Parathyroid adenoma (tissue), 2 donors: Measurements from ENCODE around the gene MYL5.
"Not testable (repeated sequence)": the region's sequence is repeated elsewhere in the genome, so short reads cannot be mapped to it uniquely, and the experiment has no call there.

Experiments
- H2AFZ ChIP-seq: fragments of 300-600 bp; sonication (generic); one replicate; pipeline ENCODE4 v1.7.0; 2017; ENCODE audit warnings: antibody characterized with exemption, mild to moderate bottlenecking
- H3K27ac ChIP-seq: fragments of 300-600 bp; sonication (generic); one replicate; pipeline ENCODE4 v1.7.0; 2017
- H3K27me3 ChIP-seq: fragments of 300-600 bp; sonication (generic); one replicate; pipeline ENCODE4 v1.7.0; 2017; ENCODE audit warnings: low read length; ENCODE audit not compliant: control insufficient read depth, insufficient read depth
- H3K36me3 ChIP-seq: fragments of 300-600 bp; sonication (generic); one replicate; pipeline ENCODE4 v1.7.0; 2017; ENCODE audit warnings: low read length; ENCODE audit not compliant: control insufficient read depth, insufficient read depth
- H3K4me1 ChIP-seq: fragments of 300-600 bp; sonication (generic); one replicate; pipeline ENCODE4 v1.7.0; 2017; ENCODE audit warnings: control low read depth
- H3K4me2 ChIP-seq: fragments of 300-600 bp; sonication (generic); one replicate; pipeline ENCODE4 v1.7.0; 2017; ENCODE audit warnings: low read length
- H3K4me3 ChIP-seq: fragments of 300-600 bp; sonication (generic); one replicate; pipeline ENCODE4 v1.7.0; 2017; ENCODE audit warnings: low read depth, low read length
- H3K79me2 ChIP-seq: fragments of 300-600 bp; sonication (generic); one replicate; pipeline ENCODE4 v1.7.0; 2017; ENCODE audit warnings: control low read depth
- H3K9ac ChIP-seq: fragments of 300-600 bp; sonication (generic); one replicate; pipeline ENCODE4 v1.7.0; 2017; ENCODE audit warnings: mild to moderate bottlenecking
- H3K9me3 ChIP-seq: fragments of 300-600 bp; sonication (generic); one replicate; pipeline ENCODE4 v1.7.0; 2017; ENCODE audit warnings: low read length; ENCODE audit not compliant: control insufficient read depth
- TF ChIP-seq, protein P1 (sequence below): fragments of 300-600 bp; sonication (generic); IDR thresholded peaks from one replicate; pipeline ENCODE4 v1.7.0; 2017; ENCODE audit warnings: antibody characterized with exemption, mild to moderate bottlenecking
- donor health status: primary hyperparathyroidism.

The MYL5 gene

DNA sequence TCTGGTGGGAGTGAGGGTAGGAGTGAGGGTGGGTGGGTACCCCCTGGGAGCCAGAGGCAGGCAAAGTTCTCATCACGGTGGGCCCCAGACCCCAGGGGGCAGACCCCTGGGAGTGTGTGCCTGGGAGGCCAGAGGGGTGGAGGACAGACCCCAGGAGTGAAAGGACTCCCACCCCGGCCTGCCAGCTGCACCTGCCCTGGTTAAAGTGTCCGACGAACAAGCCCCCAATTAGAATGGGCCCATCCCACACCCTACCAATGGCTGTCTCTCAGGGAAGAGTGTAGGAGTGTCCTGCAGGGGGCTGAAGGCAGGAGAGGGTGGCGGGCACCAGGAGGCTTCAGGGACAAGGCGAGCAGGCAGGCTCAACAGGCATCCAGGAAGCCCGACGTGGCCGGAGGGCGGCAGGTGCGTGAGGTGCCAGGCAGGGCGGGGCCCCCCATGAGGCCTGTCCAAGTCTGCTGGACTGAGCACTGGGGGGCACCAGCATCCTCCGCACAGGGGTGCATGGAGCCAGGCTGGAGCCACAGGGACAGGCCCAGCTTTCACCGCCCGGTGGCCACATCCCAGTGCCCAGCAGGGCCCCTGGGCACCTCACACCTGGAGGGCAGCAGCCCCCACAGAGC lies 40.3 kb upstream of the MYL5 start:
- TF ChIP-seq, protein P1, sequence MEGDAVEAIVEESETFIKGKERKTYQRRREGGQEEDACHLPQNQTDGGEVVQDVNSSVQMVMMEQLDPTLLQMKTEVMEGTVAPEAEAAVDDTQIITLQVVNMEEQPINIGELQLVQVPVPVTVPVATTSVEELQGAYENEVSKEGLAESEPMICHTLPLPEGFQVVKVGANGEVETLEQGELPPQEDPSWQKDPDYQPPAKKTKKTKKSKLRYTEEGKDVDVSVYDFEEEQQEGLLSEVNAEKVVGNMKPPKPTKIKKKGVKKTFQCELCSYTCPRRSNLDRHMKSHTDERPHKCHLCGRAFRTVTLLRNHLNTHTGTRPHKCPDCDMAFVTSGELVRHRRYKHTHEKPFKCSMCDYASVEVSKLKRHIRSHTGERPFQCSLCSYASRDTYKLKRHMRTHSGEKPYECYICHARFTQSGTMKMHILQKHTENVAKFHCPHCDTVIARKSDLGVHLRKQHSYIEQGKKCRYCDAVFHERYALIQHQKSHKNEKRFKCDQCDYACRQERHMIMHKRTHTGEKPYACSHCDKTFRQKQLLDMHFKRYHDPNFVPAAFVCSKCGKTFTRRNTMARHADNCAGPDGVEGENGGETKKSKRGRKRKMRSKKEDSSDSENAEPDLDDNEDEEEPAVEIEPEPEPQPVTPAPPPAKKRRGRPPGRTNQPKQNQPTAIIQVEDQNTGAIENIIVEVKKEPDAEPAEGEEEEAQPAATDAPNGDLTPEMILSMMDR, result no peak
- Histone ChIP-seq H3K36me3 (no peaks in the 10 kb centered on the region), H3K4me2 (no peak overlapping the region), H3K4me3 (no peak overlapping the region), H2AFZ (no peak overlapping the region), H3K27ac (no peak overlapping the region), H3K9ac (no peak overlapping the region), H3K4me1 (no peaks in the 10 kb centered on the region), H3K79me2 (no peaks in the 10 kb centered on the region), H3K27me3 (no peaks in the 10 kb centered on the region), H3K9me3 (no peaks in the 10 kb centered on the region)

DNA sequence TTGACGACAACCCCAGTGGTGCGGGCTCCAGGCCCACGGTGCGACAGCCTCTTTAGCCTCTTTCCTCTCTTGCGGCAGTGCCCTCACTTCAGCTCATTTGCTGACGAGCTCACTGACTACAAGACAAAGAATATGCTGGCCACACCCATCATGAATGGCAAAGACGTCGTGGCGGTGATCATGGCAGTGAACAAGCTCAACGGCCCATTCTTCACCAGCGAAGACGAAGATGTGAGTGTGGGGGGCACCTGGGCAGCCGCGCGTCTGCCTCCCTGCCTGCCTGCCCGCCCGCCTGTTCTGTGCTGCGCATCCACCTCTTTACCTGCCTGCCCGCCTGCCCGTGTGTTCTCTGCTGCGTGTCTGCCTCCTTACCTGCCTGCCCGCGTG lies 39.8 kb upstream of the MYL5 start:
- Histone ChIP-seq H2AFZ (no peak overlapping the region), H3K9me3 (no peaks in the 10 kb centered on the region), H3K4me2 (no peak overlapping the region), H3K4me3 (no peak overlapping the region), H3K27me3 (no peaks in the 10 kb centered on the region), H3K27ac (no peak overlapping the region), H3K9ac (no peak overlapping the region), H3K79me2 (no peaks in the 10 kb centered on the region), H3K4me1 (no peaks in the 10 kb centered on the region), H3K36me3 (no peaks in the 10 kb centered on the region)
- TF ChIP-seq, protein P1, result no peak

DNA sequence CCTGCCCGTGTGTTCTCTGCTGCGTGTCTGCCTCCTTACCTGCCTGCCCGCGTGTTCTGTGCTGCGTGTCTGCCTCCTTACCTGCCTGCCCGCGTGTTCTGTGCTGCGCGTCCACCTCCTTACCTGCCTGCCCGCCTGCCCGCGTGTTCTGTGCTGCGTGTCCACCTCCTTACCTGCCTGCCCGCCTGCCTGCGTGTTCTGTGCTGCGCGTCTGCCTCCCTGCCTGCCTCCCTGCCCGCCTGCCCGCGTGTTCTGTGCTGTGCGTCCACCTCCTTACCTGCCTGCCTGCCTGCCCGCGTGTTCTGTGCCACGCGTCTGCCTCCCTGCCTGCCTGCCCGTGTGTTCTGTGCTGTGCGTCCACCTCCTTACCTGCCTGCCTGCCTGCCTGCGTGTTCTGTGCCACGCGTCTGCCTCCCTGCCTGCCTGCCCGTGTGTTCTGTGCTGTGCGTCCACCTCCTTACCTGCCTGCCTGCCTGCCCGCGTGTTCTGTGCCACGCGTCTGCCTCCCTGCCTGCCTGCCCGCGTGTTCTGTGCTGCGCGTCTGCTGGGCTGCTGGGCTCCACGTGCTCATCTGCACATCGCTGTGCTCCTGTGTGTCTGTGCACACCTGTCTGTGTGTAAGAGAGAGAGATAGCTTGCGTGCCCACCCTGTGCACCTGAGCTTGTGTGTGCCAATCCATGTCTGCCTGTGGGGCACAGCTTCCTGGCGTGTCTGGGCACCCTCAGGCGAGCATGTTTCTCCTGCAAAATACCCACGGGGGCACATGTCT lies 39.1 kb upstream of the MYL5 start:
- not testable (repeated sequence) for H3K4me3 ChIP-seq, H3K36me3 ChIP-seq, H3K79me2 ChIP-seq, H3K4me2 ChIP-seq, H3K9me3 ChIP-seq, H3K27me3 ChIP-seq, H3K27ac ChIP-seq, H3K9ac ChIP-seq, H3K4me1 ChIP-seq, H2AFZ ChIP-seq

DNA sequence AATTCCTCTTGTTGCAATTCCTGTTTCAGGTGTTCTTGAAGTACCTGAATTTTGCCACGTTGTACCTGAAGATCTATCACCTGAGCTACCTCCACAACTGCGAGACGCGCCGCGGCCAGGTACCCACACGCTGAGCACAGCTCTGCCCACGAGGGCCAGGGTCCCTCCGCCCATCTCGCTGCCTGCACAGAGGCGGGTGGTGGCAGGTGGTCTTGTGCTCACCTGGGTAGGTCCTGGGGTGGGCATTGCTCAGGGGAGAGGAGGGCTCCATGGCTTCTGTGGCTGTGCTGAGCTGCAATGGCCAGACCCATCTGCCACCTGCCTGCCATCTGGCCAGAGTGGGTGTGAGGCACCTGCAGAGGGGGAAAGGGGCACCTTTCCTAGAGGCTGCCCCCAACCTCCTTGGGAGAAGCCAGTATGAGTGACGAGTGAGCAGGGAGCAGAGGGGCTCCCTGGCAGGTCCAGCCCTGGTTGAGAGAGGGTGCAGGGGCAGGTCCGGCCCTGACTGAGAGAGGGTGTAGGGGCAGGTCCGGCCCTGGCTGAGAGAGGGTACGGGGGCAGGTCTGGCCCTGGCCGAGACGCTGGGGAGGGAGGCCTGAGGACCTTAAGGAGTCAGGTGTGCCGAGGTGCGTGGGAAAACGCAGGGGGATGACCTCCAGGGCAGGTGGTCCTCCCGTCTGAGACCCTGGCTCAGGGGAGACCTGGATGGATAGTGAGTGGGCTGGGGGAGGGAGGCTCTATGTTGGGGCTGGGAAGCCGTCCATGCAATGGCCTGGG lies 38.3 kb upstream of the MYL5 start:
- Histone ChIP-seq H3K79me2 (no peaks in the 10 kb centered on the region), H2AFZ (no peak overlapping the region), H3K9ac (no peak overlapping the region), H3K4me1 (no peaks in the 10 kb centered on the region), H3K4me3 (no peak overlapping the region), H3K36me3 (no peaks in the 10 kb centered on the region), H3K27me3 (no peaks in the 10 kb centered on the region), H3K4me2 (no peak overlapping the region), H3K27ac (no peak overlapping the region), H3K9me3 (no peaks in the 10 kb centered on the region)
- TF ChIP-seq, protein P1, result no peak

DNA sequence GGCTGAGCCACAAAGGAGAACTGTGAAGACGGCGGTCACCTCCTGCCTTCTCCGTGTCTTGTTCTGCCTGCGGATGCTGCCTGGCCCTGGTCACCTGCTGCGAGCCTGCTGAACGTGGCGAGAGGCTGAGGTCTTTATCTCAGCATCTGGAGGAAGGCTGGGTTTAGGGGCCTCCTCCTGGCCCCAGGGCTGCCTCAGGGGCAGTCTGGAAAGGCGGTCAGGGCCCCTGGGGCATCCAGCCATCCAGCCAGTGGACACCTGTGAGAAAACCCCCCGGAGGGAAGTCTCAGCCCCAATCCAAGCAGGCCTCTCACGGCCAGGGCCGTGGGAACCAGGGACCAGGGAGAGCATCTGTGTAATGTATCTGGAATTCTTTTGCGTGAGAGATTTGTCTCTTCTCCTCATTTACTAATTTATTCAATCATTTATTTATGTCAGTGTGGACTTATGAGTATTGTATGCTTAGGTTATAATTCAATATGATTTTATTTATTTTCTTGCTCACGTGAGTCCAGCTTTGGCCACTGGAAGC lies 37.6 kb upstream of the MYL5 start:
- Histone ChIP-seq H3K36me3 (no peaks in the 10 kb centered on the region), H3K79me2 (no peaks in the 10 kb centered on the region), H3K27me3 (no peaks in the 10 kb centered on the region), H3K4me3 (no peak overlapping the region), H3K9me3 (no peaks in the 10 kb centered on the region), H3K27ac (no peak overlapping the region), H3K4me1 (no peaks in the 10 kb centered on the region), H2AFZ (no peak overlapping the region), H3K9ac (no peak overlapping the region), H3K4me2 (no peak overlapping the region)
- TF ChIP-seq, protein P1, result no peak
